HG02588 (cell line): ENCODE measurements around the gene ALDH1A2.
"Not testable (repeated sequence)": the region's sequence is repeated elsewhere in the genome, so short reads cannot be mapped to it uniquely, and the experiment has no call there.

ENCODE experiments used
- ATAC-seq: cut with Tn5 transposase; IDR thresholded peaks from one replicate; pipeline ENCODE4 v1.9.1; 2021; ENCODE audit warnings: mild to moderate bottlenecking, moderate library complexity; ENCODE audit not compliant: unreplicated experiment

The ALDH1A2 gene

DNA sequence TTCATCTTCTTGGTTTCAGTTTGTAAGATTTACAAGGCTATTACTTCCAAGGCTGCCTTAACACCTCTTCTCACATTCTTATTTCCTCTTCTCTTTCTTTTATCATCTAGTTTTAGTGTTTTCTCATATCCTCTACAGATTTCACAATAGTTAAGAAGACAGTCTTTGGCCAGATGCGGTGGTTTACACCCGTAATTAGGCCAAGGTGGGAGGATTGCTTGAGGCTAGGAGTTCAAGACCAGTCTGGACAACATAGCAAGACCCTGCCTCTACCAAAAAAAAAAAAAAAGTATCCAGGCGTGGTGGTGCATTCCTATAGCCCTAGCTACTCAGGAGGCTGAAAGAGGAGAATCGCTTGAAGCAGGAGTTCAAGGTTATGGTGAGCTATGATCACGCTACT lies 3.5 kb upstream of the ALDH1A2 start:
- ATAC-seq: no peak

DNA sequence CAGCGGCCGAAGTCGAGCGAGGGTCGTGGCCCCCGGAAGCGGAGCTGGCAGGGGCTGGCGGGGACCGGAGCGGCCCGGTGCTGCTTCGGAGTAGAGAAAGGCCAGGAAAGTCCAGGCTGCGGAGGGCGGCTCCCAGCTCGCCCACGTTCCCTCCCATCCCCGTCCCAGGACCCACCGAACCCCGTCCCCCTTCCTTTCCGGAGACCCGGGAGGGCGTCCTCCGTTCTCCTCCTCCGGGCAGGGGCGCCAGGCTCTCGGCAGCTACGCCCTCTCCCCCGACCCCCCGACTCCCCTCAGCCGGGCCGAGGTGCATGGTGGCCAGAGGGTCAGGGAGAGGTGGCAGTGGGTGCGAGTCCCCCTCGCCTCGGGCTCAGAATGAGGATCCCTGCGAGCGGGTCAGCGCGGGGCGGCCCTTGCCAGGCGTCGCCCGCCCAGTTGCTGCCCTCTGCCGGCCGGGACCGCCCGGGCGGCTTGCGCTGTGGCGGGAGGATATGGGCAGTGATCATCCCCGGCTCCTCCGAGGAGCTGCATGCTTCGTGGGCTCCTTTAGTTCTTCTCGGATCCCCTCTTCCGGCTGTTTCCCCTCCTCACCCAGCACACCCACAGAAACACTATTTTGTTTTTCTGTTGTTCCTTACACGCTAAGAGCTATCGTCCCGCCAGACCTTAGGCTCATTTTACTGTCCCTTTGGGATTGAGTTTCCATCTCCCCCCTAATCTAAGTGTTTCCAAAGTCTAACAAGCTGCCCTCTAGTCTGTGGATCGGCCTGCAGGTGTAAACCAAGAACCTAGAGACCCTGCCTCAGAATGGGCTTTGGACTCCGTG lies 744 bp upstream of the ALDH1A2 start:
- no peak for ATAC-seq

DNA sequence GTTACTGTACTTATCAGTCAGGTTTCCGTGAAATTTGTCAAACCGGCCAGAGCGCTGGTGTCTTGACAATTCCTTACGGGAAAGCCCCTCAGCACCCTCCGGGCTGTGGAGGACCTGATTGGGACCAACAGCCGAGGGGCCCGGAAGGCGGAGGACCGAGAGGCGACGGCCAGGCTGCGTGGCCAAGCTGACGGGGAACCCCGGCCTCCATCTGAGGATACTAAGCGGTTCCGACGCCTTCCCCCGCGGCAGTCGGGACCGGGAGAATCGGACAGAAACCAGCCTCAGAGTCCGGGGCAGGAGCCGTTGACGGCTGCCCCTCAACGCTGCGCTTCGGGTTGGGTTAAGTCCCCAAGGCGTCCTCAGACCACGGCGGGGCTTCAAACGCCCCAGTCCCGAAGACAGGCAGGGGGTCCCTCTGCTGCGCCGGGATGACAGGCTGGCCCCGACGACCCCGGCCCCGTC lies 499 bp downstream of the ALDH1A2 start:
- no peak for ATAC-seq

DNA sequence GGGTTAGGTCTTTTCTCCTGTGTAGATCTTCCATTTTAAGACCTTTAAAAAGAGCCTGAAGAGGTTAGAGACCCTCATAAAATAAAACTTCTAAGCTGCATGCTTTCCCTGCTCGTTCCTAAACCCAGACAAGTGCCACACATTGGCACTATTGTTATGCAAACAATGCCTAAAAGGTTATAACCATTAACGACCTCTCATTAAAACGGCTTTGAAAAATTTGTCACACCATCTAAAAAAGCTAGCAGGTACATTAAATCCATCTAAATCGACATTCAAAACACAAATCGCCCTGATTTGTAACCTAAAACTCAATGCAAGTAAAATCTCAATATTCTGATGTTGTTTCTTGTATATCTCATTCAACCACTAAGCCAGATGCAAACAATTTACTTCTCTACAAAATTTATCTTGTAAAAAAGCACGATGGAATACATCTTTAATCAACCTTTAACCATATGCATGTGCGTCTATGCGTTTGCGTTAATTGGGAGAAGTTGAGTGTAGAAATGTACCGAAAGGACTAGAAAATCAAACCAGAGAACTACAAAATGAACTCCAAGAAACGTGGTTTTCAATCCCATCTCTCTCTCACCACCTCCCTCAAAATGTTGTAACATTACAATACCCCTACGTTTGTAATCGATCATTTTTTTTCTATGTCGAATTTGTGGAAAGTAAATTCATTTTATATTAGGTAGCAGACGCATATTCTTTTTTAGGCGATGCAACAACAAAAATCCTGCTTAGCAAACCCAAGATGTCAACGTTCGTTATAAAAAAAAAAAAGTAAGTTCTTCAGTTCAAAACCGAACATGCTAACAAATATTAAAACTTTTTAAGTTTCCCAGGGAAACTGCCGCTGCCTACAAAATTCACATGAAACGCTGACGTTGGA lies 1.2 kb downstream of the ALDH1A2 start:
- ATAC-seq: no peak

GRCh38 chr15:58063614-58064013 lies 1.9 kb downstream of the ALDH1A2 start:
- no peak for ATAC-seq

- no peak for ATAC-seq
These were observed 2.5 kb downstream of the ALDH1A2 start for GRCh38 chr15:58062983-58063382.

DNA sequence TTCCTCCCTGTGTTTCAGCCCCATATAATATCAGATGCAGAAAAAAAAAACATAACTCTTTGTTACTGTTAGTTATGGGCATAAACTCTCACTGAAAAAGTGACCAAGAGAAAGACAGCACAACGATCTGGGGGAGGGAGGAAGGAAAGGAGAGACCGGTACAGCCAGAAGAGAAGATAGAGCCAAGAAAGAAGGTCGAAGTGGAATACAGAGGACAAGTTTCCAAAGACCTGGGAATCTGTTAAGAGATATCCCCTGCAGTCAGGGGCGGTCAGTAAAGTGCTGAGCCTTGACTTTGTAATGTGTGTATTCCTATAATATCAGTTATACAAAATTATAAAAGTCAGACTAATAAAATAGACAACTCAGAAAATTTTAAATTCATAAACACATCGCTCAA lies 3.3 kb downstream of the ALDH1A2 start:
- no peak for ATAC-seq

GRCh38 chr15:58060575-58060974 lies 4.9 kb downstream of the ALDH1A2 start:
- no peak for ATAC-seq

DNA sequence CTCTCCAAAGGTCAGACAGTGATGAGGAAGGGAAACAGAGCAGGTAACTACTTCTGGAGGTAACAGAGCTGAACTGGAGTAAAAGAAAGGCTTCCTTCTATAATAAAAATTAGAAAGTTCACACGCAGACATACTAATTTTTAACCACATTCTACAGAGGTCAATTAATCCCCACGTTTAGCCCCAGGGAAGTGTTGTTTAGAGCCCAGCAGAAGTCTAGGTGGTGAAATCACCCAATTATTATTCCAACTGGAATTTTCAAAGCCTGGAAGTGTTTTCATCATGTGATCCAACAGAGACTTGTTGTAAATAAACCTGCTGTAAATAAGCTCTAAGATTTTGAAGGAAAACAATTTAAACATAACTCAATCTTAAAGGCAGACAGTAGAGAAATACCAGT lies 6.8 kb downstream of the ALDH1A2 start:
- no peak for ATAC-seq

DNA sequence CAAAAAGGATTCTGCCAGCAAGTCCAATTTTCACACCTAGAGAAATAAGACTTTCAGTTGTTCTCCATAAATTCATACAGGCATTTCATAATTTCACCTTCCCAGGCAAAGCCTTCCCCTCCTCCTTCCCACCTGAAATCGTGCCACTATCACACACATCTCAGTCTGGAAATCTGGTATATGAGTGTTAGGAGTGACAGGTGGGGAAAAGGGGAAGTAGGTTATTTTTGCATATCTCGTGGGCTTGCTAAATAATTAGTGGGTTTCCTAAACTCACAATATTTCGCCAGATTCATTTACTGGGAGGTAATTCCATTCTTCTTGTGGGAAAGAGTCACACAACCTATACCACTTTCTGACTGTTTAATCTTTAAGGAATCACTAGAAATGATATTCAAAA lies 7.4 kb downstream of the ALDH1A2 start:
- no peak for ATAC-seq

- ATAC-seq: no peak
These were observed 8.0 kb downstream of the ALDH1A2 start for GRCh38 chr15:58057559-58057958.

GRCh38 chr15:58056015-58056414 lies 9.5 kb downstream of the ALDH1A2 start:
- no peak for ATAC-seq

DNA sequence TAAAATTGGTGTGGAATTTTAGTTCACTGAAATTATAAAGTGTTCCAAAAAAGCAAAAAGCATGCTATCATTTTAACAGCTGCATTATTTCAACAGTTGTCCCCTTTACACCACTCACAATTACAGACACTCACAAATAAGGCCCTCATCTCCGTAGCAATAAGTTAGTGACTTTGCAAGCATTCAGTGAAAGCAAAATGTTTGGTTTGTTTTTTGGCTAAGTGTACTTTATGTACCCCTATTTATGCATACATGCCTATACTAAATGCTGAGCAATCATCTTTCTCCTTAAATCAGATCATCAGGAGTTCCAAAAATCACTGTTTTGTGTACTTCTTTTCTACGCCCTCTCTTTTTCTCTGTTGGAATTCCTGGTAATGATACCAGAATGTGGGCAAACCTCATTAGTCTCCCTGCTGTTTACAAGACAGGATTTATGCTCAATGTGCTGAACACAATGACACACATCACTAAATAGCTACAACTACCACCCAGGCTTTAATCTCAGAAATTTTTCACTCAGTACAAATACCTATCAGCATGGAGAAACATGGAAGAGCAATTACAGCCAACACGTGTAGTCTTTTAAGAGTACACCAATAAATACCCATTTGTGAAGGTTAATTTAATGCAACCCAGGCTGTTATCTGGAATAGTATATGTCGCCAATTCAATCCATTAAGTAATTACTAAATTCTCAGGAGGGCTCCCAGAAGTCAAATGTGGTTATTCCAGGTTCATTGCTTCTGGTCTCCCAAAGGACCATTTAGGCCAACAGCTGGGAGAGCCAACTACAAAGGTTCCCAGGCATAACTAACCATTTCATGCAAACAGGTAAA lies 12.0 kb downstream of the ALDH1A2 start:
- ATAC-seq: no peak

- ATAC-seq: no peak
These were observed 13.2 kb downstream of the ALDH1A2 start for GRCh38 chr15:58052334-58052733.

DNA sequence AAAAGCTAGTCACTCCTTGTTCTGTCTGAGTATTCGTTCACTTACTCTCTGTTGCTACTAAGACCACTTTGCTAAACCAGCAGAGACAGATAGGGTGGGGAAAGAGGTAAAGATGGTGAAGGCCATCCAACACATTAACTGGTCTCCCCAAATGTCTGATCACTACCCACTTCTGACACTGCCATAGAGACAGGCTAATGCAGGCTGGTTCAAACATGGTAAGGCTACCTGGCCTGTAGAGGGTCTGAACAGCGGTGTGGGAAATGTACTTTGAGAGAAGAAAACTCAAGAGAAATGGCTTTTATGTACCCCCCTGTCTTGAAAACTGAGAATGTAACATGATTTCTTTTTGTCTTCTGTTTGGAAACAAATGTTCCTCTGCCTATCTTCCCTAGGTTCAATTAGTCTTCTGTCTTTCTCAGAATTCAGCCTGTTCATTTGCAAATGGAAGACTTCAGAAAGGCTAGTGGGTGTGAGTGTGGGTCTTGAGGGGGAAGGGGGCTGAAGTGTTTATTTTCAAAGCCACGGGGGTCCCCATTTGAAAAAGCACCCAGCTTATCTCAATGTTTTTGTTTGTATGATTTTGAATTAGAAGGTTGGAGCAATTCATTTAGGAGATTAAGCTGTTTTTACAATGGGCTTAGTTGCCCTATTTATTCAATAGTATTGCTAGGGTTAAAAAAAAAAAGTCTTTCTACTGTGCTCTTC lies 15.8 kb downstream of the ALDH1A2 start:
- ATAC-seq: no peak

DNA sequence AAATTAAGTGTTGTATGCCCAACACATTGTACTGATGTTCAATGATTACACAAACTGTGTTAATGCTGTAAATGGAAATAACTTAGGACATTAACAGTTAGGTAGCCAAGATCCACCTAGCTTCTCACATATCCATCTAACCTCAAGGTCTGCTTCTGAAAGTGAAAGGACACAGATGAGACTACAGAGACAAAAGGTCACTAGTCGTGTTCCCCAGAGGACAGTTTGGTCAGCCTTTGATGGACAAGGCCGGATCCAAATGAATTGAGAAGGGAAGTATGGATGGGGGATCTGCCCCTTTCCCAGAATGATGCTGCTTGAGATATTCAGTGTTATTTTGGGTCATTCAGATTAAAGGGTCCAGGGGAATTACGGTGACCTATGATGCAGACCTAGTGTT lies 17.2 kb downstream of the ALDH1A2 start:
- ATAC-seq: no peak

DNA sequence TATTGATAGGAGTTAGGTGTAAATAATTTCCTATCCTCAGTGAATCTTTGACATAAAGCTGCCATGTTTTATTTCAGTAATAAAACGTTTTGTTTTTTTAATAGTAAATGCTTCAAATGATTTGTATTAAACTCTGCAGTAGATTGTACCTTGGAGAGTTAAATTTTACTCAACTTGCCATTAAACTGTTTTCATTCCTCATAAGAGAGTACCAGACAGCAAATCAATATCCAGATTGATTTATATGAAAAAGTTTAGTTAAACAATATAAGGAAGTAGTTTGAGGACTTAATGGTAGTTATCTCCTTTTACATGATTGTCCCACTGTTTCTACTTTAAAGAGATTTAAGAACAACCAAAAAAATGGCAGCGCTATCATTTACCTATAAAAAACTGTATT lies 18.4 kb downstream of the ALDH1A2 start:
- no peak for ATAC-seq

- no peak for ATAC-seq
These were observed 19.0 kb downstream of the ALDH1A2 start for GRCh38 chr15:58046467-58046866.

- ATAC-seq: not testable (repeated sequence)
These were observed 20.1 kb downstream of the ALDH1A2 start for GRCh38 chr15:58045376-58045775.

- ATAC-seq: no peak
These were observed 21.0 kb downstream of the ALDH1A2 start for GRCh38 chr15:58044551-58044950.
